PC-9 (cell line): ENCODE measurements around the gene ENG. TPM values are rescaled to one million over a fixed set of nuclear protein-coding genes. Genes with fewer than 3 reads are reported as not detected.

Experiments
- BruUV-seq: library from RNA; stranded (reverse); fragments of 400-500 nt; replicated peaks from 2 replicates; lab custom pipeline; 2021; lab: Mats Ljungman, UMichigan
- CTCF ChIA-PET: fragments of 300-600 bp; sonication (Branson Sonifier 250); formaldehyde crosslinking; loops from one replicate; lab custom pipeline; 2022; ENCODE audit warnings: antibody characterized with exemption; lab: Charles Lee
- POLR2A ChIA-PET: fragments of 300-600 bp; sonication (Branson Sonifier 250); formaldehyde crosslinking; loops from one replicate; lab custom pipeline; 2022; ENCODE audit warnings: antibody characterized with exemption; ENCODE audit not compliant: unreplicated experiment; lab: Charles Lee
- DNase-seq, 2 experiments: peaks; one replicate each; pipeline versions ENCODE4 v3.0.0 to v3.0.0-alpha.2; 2015 to 2022; ENCODE audit warnings: mixed read lengths in 1 of 2
- H2AFZ ChIP-seq: fragments of 200-600 bp; sonication (generic); 2 replicates; pipeline ENCODE4 v1.8.1; 2017; ENCODE audit warnings: antibody characterized with exemption
- H3F3A ChIP-seq: fragments of 200-600 bp; sonication (generic); 2 replicates; pipeline ENCODE4 v1.8.1; 2017; ENCODE audit warnings: antibody characterized with exemption, mild to moderate bottlenecking, low read depth; ENCODE audit not compliant: insufficient read depth
- H3K27ac ChIP-seq: fragments of 200-600 bp; sonication (generic); 2 replicates; pipeline ENCODE4 v1.6.1; 2016; ENCODE audit warnings: mixed run types
- H3K27me3 ChIP-seq: fragments of 200-600 bp; sonication (generic); 2 replicates; pipeline ENCODE4 v1.6.1; 2016; ENCODE audit warnings: low read depth, mixed run types; ENCODE audit not compliant: insufficient read depth
- H3K36me3 ChIP-seq: fragments of 200-600 bp; sonication (generic); 2 replicates; pipeline ENCODE4 v1.6.1; 2016; ENCODE audit warnings: low read depth, mixed run types
- H3K4me1 ChIP-seq: fragments of 200-600 bp; sonication (generic); replicated peaks from 2 replicates; pipeline ENCODE4 v1.6.1; 2016; ENCODE audit warnings: mixed run types; ENCODE audit not compliant: insufficient read depth
- H3K4me2 ChIP-seq: fragments of 200-600 bp; sonication (generic); 2 replicates; pipeline ENCODE4 v1.6.1; 2017; ENCODE audit warnings: mixed run types
- H3K4me3 ChIP-seq: fragments of 200-600 bp; sonication (generic); 2 replicates; pipeline ENCODE4 v1.6.1; 2016; ENCODE audit warnings: mixed run types
- H3K79me2 ChIP-seq: fragments of 200-600 bp; sonication (generic); 2 replicates; pipeline ENCODE4 v1.6.1; 2017; ENCODE audit warnings: low read depth, mixed run types
- H3K9me2 ChIP-seq: fragments of 200-600 bp; sonication (generic); 2 replicates; pipeline ENCODE4 v1.8.1; 2017; ENCODE audit warnings: mild to moderate bottlenecking; ENCODE audit not compliant: insufficient read depth
- H3K9me3 ChIP-seq: fragments of 200-600 bp; sonication (generic); 2 replicates; pipeline ENCODE4 v1.8.1; 2016; ENCODE audit warnings: low read depth; ENCODE audit not compliant: insufficient read depth
- H4K20me1 ChIP-seq: fragments of 200-600 bp; sonication (generic); 2 replicates; pipeline ENCODE4 v1.8.1; 2017; ENCODE audit not compliant: insufficient read depth
- CTCF ChIP-seq: fragments of 200-600 bp; sonication (generic); conservative IDR thresholded peaks from 2 replicates; pipeline ENCODE4 v1.6.1; 2017; ENCODE audit warnings: mixed run types, antibody characterized with exemption, mild to moderate bottlenecking, moderate library complexity
- EZH2 ChIP-seq: fragments of 200-600 bp; sonication (generic); IDR thresholded peaks from 2 replicates; pipeline ENCODE4 v1.8.0; 2017; ENCODE audit warnings: antibody characterized with exemption, low read depth
- intact Hi-C: fragments of 100-400 bp; cut with micrococcal nuclease; formaldehyde crosslinking; loops from one replicate; pipeline ENCODE4 v1.10.0; 2022; ENCODE audit not compliant: unreplicated experiment
- total RNA-seq: library from RNA; stranded (reverse); gene quantifications from 2 replicates; pipeline ENCODE4 v1.2.3, GENCODE V29; 2021

The ENG gene
- total RNA-seq, 1 experiment from 2014 or later: 23.1 TPM

DNA sequence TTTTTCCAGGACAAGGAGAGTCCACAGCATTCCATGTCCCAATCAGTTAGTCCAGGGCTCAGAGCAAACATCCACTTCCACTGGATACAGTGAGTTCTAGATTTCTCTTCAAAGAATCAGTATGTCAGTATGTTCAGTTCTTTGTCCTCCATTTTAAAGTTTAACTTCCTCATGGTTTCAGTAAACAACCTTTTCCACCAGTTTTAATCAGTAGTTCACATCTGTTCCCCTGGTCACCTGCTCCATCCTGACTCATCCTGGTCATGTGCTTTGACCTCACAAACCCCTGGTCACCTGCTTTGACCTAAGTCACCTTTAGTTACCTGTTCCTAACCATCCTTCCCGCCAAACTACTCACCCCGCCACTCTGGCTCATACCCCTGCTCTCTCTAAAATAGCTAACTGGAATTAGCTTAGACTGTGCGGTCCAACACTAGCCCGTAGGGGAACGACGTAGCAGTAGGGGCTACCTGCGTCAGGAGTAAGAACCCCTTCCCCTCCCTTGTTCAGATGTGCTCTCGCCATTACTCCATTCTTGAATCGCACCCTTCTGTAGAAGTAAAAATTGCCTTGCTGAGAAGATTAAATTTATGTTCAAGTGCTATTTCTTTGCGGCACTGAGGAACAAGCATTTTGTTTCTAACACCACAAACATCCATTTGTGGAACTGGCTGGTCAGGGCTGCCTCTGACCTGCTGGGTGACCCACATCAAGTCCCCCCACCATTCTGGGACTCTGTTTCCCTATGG lies 5.5 kb downstream of the ENG start:
- ChIA-PET POLR2A (no interaction called here), CTCF (no interaction called here)
- H3K9me3 ChIP-seq: peaks cover 18% of the 10 kb centered on the region
- peaks cover 10% of the 10 kb centered on the region for H3K4me1 ChIP-seq
- no peaks in the 10 kb centered on the region for H4K20me1 ChIP-seq
- TF ChIP-seq EZH2 (no peak), CTCF (no peak)
- no peaks in the 10 kb centered on the region for H3K9me2 ChIP-seq
- peaks cover 4% of the 10 kb centered on the region; the same call in 1 of the 2 replicates for H3F3A ChIP-seq
- intact Hi-C loops: no loop called here
- no peak for DNase-seq
- H3K79me2 ChIP-seq: no peaks in the 10 kb centered on the region
- no peak overlapping the region for H3K27ac ChIP-seq
- BruUV-seq: no TSS peak
- peaks cover 5% of the 10 kb centered on the region; the same call in 1 of the 2 replicates for H3K36me3 ChIP-seq
- H3K27me3 ChIP-seq: no peaks in the 10 kb centered on the region
- no peak overlapping the region for H2AFZ ChIP-seq
- H3K4me3 ChIP-seq: no peak overlapping the region
- no peak overlapping the region for H3K4me2 ChIP-seq

DNA sequence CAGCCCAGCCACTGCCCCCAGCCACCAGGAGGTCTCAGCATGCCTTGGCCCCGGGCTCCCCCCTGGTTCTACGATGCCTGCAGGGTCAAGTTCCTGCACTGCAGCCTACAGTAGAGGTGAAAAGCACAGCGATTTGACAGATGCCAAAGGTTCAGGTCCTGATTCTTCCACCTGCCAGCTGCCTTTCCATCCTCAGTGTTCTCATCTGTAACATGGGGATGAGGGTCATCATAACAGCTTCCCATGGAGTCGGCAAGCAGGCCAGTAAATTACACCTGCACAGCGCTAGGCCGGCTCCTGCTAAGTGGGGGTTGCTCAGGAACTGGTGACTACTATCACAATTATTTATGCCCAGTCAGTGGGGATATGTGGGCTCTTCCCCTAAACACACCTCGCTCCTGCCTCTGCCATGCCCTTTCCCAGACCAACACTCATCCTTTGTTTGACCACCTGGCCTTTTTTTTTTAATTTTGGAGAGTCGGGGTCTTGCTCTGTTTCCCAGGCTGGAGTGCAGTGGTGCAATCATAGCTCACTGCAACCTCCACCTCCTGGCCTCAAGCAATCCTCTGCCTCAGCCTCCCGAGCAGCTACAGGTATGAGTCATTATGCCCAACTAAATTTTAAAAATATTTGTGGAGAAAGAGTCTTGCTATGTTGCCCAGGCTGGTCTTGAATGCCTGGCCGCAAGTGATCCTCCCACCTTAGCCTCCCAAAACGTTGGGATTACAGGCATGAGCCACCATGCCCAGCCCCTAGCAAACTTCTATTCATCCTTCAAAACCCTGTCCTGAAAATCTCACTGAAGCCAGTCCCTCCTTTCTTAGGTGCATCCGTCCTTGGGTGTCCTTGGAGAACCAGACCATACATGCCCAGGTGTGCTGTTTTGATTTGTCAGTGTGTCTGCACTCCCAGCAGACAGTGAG lies 6.4 kb downstream of the ENG start:
- H3K27ac ChIP-seq: no peak overlapping the region
- H2AFZ ChIP-seq: no peak overlapping the region
- no peaks in the 10 kb centered on the region for H4K20me1 ChIP-seq
- H3K36me3 ChIP-seq: peaks cover 5% of the 10 kb centered on the region; the same call in 1 of the 2 replicates
- ChIA-PET POLR2A (no interaction called here), CTCF (no interaction called here)
- H3K9me2 ChIP-seq: no peaks in the 10 kb centered on the region
- TF ChIP-seq EZH2 (no peak), CTCF (no peak)
- no peak for DNase-seq
- peaks cover 18% of the 10 kb centered on the region for H3K9me3 ChIP-seq
- intact Hi-C loops: no loop called here
- peaks cover 2% of the 10 kb centered on the region; the same call in 1 of the 2 replicates for H3K4me1 ChIP-seq
- no TSS peak for BruUV-seq
- no peaks in the 10 kb centered on the region for H3F3A ChIP-seq
- H3K27me3 ChIP-seq: no peaks in the 10 kb centered on the region
- no peak overlapping the region for H3K4me3 ChIP-seq
- no peak overlapping the region for H3K4me2 ChIP-seq
- H3K79me2 ChIP-seq: no peaks in the 10 kb centered on the region

- H3K9me3 ChIP-seq: peaks cover 18% of the 10 kb centered on the region
- ChIA-PET POLR2A (interaction anchor here (0.5 kb wide), 1 partner anchor 53 kb away, joined by 4 read pairs; no protein-coding TSS in a partner anchor), CTCF (no interaction called here)
- intact Hi-C loops: no loop called here
- H3K4me1 ChIP-seq: no peaks in the 10 kb centered on the region
- H3K79me2 ChIP-seq: no peaks in the 10 kb centered on the region
- H3K27me3 ChIP-seq: no peaks in the 10 kb centered on the region
- peaks cover 5% of the 10 kb centered on the region; the same call in 1 of the 2 replicates for H3K36me3 ChIP-seq
- no peaks in the 10 kb centered on the region for H3F3A ChIP-seq
- no peak overlapping the region for H2AFZ ChIP-seq
- no peak overlapping the region for H3K4me3 ChIP-seq
- no TSS peak for BruUV-seq
- H3K9me2 ChIP-seq: no peaks in the 10 kb centered on the region
- no peak for TF ChIP-seq CTCF
- no peak for TF ChIP-seq EZH2
- no peaks in the 10 kb centered on the region for H4K20me1 ChIP-seq
- no peak overlapping the region for H3K27ac ChIP-seq
- H3K4me2 ChIP-seq: no peak overlapping the region
- DNase-seq: no peak
Measured at GRCh38 chr9:127847178-127847510, 7.3 kb downstream of the ENG start.
